ENCODE results near the gene POU5F1. TPM values are rescaled to one million over a fixed set of nuclear protein-coding genes. Genes with fewer than 3 reads are reported as not detected.
"Not testable (repeated sequence)": the region's sequence is repeated elsewhere in the genome, so short reads cannot be mapped to it uniquely, and the experiment has no call there.

Gene POU5F1
- total RNA-seq, 1 experiment from 2014 or later = 32.7 TPM

- Mint-ChIP-seq H3K4me1 (ENCODE audit: low read depth, unreplicated experiment) (peaks cover 21% of the 10 kb centered on the region), H3K9me3 (ENCODE audit: low read depth, unreplicated experiment) (no peaks in the 10 kb centered on the region), H3K4me3 (ENCODE audit: low read depth, unreplicated experiment) (peak overlapping the region; percentile 91), H3K27me3 (ENCODE audit: unreplicated experiment) (no peaks in the 10 kb centered on the region), H3K27ac (ENCODE audit: unreplicated experiment) (peak overlapping the region; percentile 97), H3K36me3 (ENCODE audit: insufficient read depth, unreplicated experiment) (peaks cover 53% of the 10 kb centered on the region)
- no TSS peak for BruUV-seq (replicated peaks)
- peak; percentile 68 for DNase-seq
- CTCF ChIA-PET = interaction anchor here (0.6 to 1.5 kb wide), 8 partner anchors 13 to 263 kb away, joined by 3 to 5 read pairs (median 4); partner anchors contain the start of genes PSORS1C1 and TCF19
- TF ChIP-seq, protein P1, sequence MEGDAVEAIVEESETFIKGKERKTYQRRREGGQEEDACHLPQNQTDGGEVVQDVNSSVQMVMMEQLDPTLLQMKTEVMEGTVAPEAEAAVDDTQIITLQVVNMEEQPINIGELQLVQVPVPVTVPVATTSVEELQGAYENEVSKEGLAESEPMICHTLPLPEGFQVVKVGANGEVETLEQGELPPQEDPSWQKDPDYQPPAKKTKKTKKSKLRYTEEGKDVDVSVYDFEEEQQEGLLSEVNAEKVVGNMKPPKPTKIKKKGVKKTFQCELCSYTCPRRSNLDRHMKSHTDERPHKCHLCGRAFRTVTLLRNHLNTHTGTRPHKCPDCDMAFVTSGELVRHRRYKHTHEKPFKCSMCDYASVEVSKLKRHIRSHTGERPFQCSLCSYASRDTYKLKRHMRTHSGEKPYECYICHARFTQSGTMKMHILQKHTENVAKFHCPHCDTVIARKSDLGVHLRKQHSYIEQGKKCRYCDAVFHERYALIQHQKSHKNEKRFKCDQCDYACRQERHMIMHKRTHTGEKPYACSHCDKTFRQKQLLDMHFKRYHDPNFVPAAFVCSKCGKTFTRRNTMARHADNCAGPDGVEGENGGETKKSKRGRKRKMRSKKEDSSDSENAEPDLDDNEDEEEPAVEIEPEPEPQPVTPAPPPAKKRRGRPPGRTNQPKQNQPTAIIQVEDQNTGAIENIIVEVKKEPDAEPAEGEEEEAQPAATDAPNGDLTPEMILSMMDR (IDR thresholded peaks at IDR 0.05; ENCODE audit: unreplicated experiment) = no peak
- intact Hi-C loops (cut with micrococcal nuclease; ENCODE audit: unreplicated experiment) = no loop called here
Measured at GRCh38 chr6:31187780-31188194, 17.3 kb upstream of the POU5F1 start.

DNA sequence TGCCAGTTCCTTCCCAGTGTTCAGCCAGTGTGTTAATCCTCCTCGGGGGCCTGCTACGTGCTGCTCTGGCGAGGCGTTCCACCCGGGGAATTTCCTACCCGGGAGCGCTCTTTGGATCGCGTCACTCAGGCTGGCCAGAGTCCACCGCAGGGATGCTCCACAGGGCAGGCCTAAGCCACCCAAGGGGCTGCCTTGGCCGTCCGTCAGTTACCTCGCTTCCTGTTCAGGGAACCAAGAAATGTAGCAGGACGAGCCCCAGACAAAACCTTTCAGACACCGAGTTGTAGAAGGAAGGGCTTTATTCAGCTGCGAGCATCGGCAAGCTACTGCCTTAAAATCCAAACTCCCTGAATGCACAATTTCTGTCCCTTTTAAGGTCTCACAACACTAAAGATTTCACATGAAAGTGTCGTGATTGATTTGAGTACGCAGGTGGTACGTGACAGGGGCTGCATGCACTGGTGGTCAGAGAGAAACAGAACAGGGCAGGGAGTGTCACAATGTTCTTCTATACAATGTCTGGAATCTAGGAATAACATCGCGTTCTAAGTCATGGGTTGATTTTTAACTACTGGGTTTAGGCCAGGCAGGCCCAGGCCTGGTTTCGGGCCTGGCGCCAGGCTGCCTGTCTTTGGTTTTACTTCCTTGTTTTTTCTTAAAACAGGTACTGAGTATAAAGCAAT lies 15.7 kb upstream of the POU5F1 start:
- Mint-ChIP-seq H3K4me1 (ENCODE audit: low read depth, unreplicated experiment) (peaks cover 21% of the 10 kb centered on the region), H3K36me3 (ENCODE audit: insufficient read depth, unreplicated experiment) (peaks cover 58% of the 10 kb centered on the region), H3K9me3 (ENCODE audit: low read depth, unreplicated experiment) (no peaks in the 10 kb centered on the region), H3K4me3 (ENCODE audit: low read depth, unreplicated experiment) (peak overlapping the region; percentile 91), H3K27me3 (ENCODE audit: unreplicated experiment) (no peaks in the 10 kb centered on the region), H3K27ac (ENCODE audit: unreplicated experiment) (peak overlapping the region; percentile 97)
- TF ChIP-seq, protein P1 (IDR thresholded peaks at IDR 0.05; ENCODE audit: unreplicated experiment) = no peak
- intact Hi-C loops (cut with micrococcal nuclease; ENCODE audit: unreplicated experiment) = no loop called here
- BruUV-seq (replicated peaks) = no TSS peak
- DNase-seq = peak; percentile 83
- CTCF ChIA-PET = interaction anchor here (0.7 to 1.6 kb wide), 6 partner anchors 11 to 150 kb away, joined by 3 to 4 read pairs (median 4); partner anchors contain the start of gene TCF19

DNA sequence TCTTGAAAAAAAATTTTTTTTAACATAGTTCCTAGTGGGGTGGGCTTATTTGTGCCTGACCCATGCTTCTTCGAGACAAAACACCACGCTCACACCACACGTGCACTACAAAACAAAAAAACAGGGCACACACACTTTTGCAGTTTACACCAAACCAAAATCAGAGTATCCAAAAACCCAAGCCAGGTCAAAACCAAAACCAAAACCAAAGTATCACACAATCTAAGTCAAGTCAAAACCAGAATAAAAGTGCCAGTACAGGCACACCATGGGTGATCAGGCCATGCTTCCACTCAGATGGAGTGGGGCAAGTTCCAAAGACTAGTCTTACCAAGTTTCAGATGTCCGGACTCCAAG lies 15.2 kb upstream of the POU5F1 start:
- H3K27ac Mint-ChIP-seq (ENCODE audit: unreplicated experiment) = peak overlapping the region; percentile 97
- CTCF ChIA-PET = interaction anchor here (0.8 to 1.6 kb wide), 2 partner anchors 27 to 71 kb away, joined by 3 to 4 read pairs; partner anchors contain the start of gene TCF19
- DNase-seq; H3K9me3 Mint-ChIP-seq (ENCODE audit: low read depth, unreplicated experiment); intact Hi-C loops (cut with micrococcal nuclease; ENCODE audit: unreplicated experiment); H3K27me3 Mint-ChIP-seq (ENCODE audit: unreplicated experiment): not testable (repeated sequence)
- TSS peak; percentile 56 for BruUV-seq (replicated peaks)
- H3K4me3 Mint-ChIP-seq (ENCODE audit: low read depth, unreplicated experiment) = peak overlapping the region; percentile 91
- H3K36me3 Mint-ChIP-seq (ENCODE audit: insufficient read depth, unreplicated experiment) = peaks cover 63% of the 10 kb centered on the region
- H3K4me1 Mint-ChIP-seq (ENCODE audit: low read depth, unreplicated experiment) = peaks cover 24% of the 10 kb centered on the region

- intact Hi-C loops (cut with micrococcal nuclease; ENCODE audit: unreplicated experiment); H3K9me3 Mint-ChIP-seq (ENCODE audit: low read depth, unreplicated experiment); H3K27me3 Mint-ChIP-seq (ENCODE audit: unreplicated experiment); DNase-seq: not testable (repeated sequence)
- CTCF ChIA-PET = interaction anchor here (0.7 to 1.5 kb wide), 4 partner anchors 25 to 216 kb away, joined by 3 to 4 read pairs (median 4); partner anchors contain the start of gene TCF19
- Mint-ChIP-seq H3K4me1 (ENCODE audit: low read depth, unreplicated experiment) (peaks cover 42% of the 10 kb centered on the region), H3K36me3 (ENCODE audit: insufficient read depth, unreplicated experiment) (peaks cover 79% of the 10 kb centered on the region), H3K4me3 (ENCODE audit: low read depth, unreplicated experiment) (peak overlapping the region; percentile 91), H3K27ac (ENCODE audit: unreplicated experiment) (peak overlapping the region; percentile 89)
- TSS peak; percentile 54 for BruUV-seq (replicated peaks)
Measured at GRCh38 chr6:31183859-31184258, 13.4 kb upstream of the POU5F1 start.

GRCh38 chr6:31183287-31183686 lies 12.8 kb upstream of the POU5F1 start:
- peaks cover 48% of the 10 kb centered on the region for H3K4me1 Mint-ChIP-seq (ENCODE audit: low read depth, unreplicated experiment)
- DNase-seq; H3K27me3 Mint-ChIP-seq (ENCODE audit: unreplicated experiment); intact Hi-C loops (cut with micrococcal nuclease; ENCODE audit: unreplicated experiment); BruUV-seq (replicated peaks); H3K9me3 Mint-ChIP-seq (ENCODE audit: low read depth, unreplicated experiment): not testable (repeated sequence)
- peak overlapping the region; percentile 91 for H3K4me3 Mint-ChIP-seq (ENCODE audit: low read depth, unreplicated experiment)
- peaks cover 85% of the 10 kb centered on the region for H3K36me3 Mint-ChIP-seq (ENCODE audit: insufficient read depth, unreplicated experiment)
- H3K27ac Mint-ChIP-seq (ENCODE audit: unreplicated experiment) = peak overlapping the region; percentile 89
- CTCF ChIA-PET = interaction anchor here (0.7 to 1.5 kb wide), 4 partner anchors 9 to 216 kb away, joined by 3 to 4 read pairs (median 4); partner anchors contain the start of gene TCF19

Measured in Calu3 (cell line).